Stomach (tissue), 9 donors: ENCODE results near the gene KIRREL3. TPM values are rescaled to one million over a fixed set of nuclear protein-coding genes. Genes with fewer than 3 reads are reported as not detected.

Experiments
- DNase-seq, 2 donors: peaks; one replicate each; pipeline versions ENCODE4 v3.0.0 to v3.0.0-alpha.2; 2013 to 2019
- H3K27ac ChIP-seq, 5 donors: fragments of 200-600 bp in 4 of 5; sonication (generic) in 4 of 5; one replicate each; pipeline ENCODE4 v1.5.1; 2013 to 2019; ENCODE audit warnings: mild to moderate bottlenecking in 1 of 5, moderate library complexity in 1 of 5
- H3K27me3 ChIP-seq, 3 donors: fragments of 200-600 bp; sonication (generic); one replicate each; pipeline ENCODE4 v1.5.1; 2017 to 2019; ENCODE audit warnings: mixed run types in 1 of 3
- H3K36me3 ChIP-seq, 4 donors: fragments of 200-600 bp; sonication (generic); 1 replicate in 3 of 4; 2 replicates in 1 of 4; pipeline ENCODE4 v1.5.1; 2016 to 2019
- H3K4me1 ChIP-seq, 4 donors: fragments of 200-600 bp; sonication (generic); one replicate each; pipeline ENCODE4 v1.5.1; 2016 to 2019
- H3K4me3 ChIP-seq, 4 donors: fragments of 200-600 bp; sonication (generic) in 3 of 4; one replicate each; pipeline ENCODE4 v1.5.1; 2016 to 2019; ENCODE audit warnings: mild to moderate bottlenecking in 1 of 4
- H3K9me3 ChIP-seq, 4 donors: fragments of 200-600 bp; sonication (generic); one replicate each; pipeline ENCODE4 v1.5.1; 2016 to 2019
- CTCF ChIP-seq, 7 experiments: fragments of 450-650 bp in 4 of 7; fragments of 200-600 bp in 3 of 7; sonication (generic) in 3 of 7; IDR thresholded peaks; one replicate each; pipeline ENCODE4 v1.5.1; 2016 to 2019; ENCODE audit warnings: antibody characterized with exemption in 7 of 7, control low read depth in 2 of 7, mild to moderate bottlenecking in 1 of 7
- EP300 ChIP-seq: sonication (generic); formaldehyde crosslinking; IDR thresholded peaks from one replicate; pipeline ENCODE4 v1.6.1; 2017; ENCODE audit warnings: antibody characterized with exemption
- POLR2A ChIP-seq, 4 donors: fragments of 450-650 bp; IDR thresholded peaks; one replicate each; pipeline ENCODE4 v1.6.1; 2016; ENCODE audit warnings: antibody characterized with exemption in 4 of 4, control low read depth in 2 of 4, mild to moderate bottlenecking in 1 of 4, moderate library complexity in 1 of 4
- POLR2AphosphoS5 ChIP-seq, 3 donors: sonication (generic); formaldehyde crosslinking; IDR thresholded peaks; one replicate each; pipeline ENCODE4 v1.6.1; 2016; ENCODE audit warnings: antibody characterized with exemption in 3 of 3
- WGBS, 5 donors: extraction: QIAGEN DNeasy Blood & Tissue Kit in 3 of 5; methylation state at CpG; one replicate each; pipeline versions ENCODE4 v1.1.5 to v1.1.7; 2013 to 2018; 5-methylcytosine and 5-hydroxymethylcytosine counted together
- intact Hi-C: fragments of 100-400 bp; cut with DNase I; formaldehyde crosslinking; loops from one replicate; pipeline ENCODE4 v1.15.1; 2023; ENCODE audit warnings: low total_unique reads
- polyA plus RNA-seq, 3 donors: library from polyadenylated mRNA; stranded (reverse); fragments of 200-250 nt; gene quantifications; one replicate each; pipeline ENCODE4 v1.2.3, GENCODE V29; 2013
- total RNA-seq, 5 donors: library from RNA; depleted of rRNA; stranded (reverse); fragments of >200 nt; gene quantifications; one replicate each; pipeline versions ENCODE4 v1.1.0 to v1.2.3, GENCODE V29; 2014 to 2016
- donor health status: healthy with polysubstance abuse.
- donor health status: Bipolar disorder and iron deficiency.
- donor health status: healthy.

The KIRREL3 gene
- total and polyA plus RNA-seq, 8 donors, result 0.10 to 1.7 (median 0.38) TPM; not detected in 4

DNA sequence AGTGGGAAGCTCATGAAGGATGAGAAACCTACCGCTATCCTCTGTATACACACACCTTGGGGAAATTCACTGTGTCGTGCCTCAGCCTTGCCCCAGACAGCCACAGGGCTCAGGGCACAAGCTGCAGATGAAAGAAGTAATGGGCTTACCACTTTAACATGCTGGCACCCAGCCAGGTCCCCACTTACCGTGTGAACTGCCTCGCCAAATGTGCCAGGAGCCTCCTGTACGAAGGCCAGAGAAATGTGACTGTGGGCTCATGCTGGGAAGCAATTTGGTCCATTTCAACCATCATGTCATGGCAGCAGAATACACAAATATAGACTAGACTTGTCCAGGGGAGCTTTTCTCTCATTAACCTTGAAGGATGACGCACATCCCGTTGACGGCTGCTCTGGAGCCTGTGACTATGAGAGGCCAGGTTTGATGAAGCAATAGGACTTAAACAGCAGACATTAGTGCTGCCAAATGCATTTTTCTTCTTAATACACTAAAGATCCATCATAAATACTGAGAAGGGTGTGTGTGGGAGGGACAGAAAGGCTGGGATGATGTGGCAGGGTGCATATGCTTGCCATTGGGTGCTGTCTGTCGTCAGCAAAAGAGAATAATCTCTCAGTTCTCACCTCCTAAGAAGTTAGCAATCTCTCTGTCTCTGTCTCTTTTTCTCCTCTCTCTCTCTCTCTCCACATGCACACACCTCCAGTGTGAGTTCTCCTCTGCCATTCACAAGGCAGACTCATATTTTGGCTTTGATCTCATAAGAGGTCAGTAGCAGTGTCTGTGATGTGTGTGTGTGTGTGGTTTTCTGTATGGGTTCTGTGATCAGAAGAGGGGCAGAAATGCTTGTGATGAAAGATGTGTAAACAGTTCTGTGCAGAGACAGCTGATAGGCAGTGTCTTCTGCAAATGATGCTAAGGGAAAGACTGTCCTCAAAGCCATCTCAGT is 142.4 kb downstream of the KIRREL3 start:
- Histone ChIP-seq H3K4me3 (no peak overlapping the region), H3K27ac (no peak overlapping the region), H3K9me3 (no peaks in the 10 kb centered on the region), H3K4me1 (no peaks in the 10 kb centered on the region), H3K27me3 (peaks cover 0 to 13% (median 0%) of the 10 kb centered on the region in 3 donors), H3K36me3 (no peaks in the 10 kb centered on the region)
- DNase-seq, result peak in 1 of 2 donors; percentile 59
- intact Hi-C loops, result no loop called here
- TF ChIP-seq POLR2AphosphoS5 (IDR thresholded peaks at IDR 0.05), result no peak
- TF ChIP-seq CTCF (IDR thresholded peaks at IDR 0.05), result no peak
- WGBS, 5 donors, result 60 to 72% (median 70%) methylated on average over 6 to 9 of the region's 9 CpGs

DNA sequence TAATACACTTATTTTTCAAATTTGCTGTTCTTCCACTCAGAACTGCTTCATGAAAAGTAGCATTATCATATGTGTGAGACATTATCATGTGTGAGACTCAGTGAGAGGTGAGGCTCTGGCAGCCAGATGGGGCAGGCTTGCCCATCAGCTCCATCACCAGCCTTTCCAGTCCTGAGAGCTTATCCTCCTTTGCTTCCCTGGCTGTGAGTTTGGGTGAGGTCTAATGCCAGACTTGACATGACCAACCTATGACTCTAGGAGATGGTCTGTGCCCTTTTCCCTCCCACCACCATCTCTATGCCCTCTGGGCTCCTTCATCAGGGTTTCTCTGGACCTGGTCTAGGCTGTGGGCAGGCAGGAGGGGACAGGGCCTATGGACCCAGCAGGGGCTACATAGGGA is 145.0 kb downstream of the KIRREL3 start:
- H3K36me3 ChIP-seq, result no peaks in the 10 kb centered on the region
- DNase-seq, result no peak
- no peaks in the 10 kb centered on the region for H3K4me1 ChIP-seq
- H3K27me3 ChIP-seq, result no peaks in the 10 kb centered on the region
- no peak overlapping the region for H3K27ac ChIP-seq
- TF ChIP-seq EP300, result no peak
- TF ChIP-seq POLR2A (IDR thresholded peaks at IDR 0.05), result no peak
- no peak for TF ChIP-seq POLR2AphosphoS5 (IDR thresholded peaks at IDR 0.05)
- TF ChIP-seq CTCF (IDR thresholded peaks at IDR 0.05), result no peak
- no peaks in the 10 kb centered on the region for H3K9me3 ChIP-seq
- H3K4me3 ChIP-seq, result no peak overlapping the region
- intact Hi-C loops, result no loop called here

- no peak for DNase-seq
These were observed 146.8 kb downstream of the KIRREL3 start for GRCh38 chr11:126853732-126854131.

DNA sequence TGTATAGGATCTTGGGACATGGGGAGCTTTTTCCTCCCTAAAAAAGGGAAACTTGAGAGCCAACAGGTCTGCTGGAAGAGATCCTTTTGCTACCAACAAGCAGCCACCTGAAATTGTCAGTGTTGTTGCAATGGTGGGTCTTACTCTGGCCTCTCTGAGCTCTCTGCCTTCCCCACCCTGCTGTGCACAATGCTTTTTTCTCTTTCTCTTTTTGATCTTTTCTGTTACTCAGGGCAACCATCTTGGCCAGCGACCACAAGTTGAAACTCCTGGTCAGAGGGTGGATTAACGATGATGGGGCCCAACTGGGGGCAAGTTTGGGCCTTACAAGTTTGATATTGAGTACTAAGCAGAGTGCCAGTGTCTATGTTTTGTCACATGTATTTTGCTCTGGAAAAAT is 155.8 kb downstream of the KIRREL3 start:
- WGBS, 5 donors, result 72 to 86% (median 79%) methylated on average over 2 of the region's 2 CpGs
- H3K4me1 ChIP-seq, result no peaks in the 10 kb centered on the region
- DNase-seq, result no peak
- H3K9me3 ChIP-seq, result no peaks in the 10 kb centered on the region
- intact Hi-C loops, result no loop called here
- TF ChIP-seq CTCF (IDR thresholded peaks at IDR 0.05) (no peak), EP300 (no peak), POLR2A (IDR thresholded peaks at IDR 0.05) (no peak), POLR2AphosphoS5 (IDR thresholded peaks at IDR 0.05) (no peak)
- H3K4me3 ChIP-seq, result no peak overlapping the region
- no peaks in the 10 kb centered on the region for H3K36me3 ChIP-seq
- no peaks in the 10 kb centered on the region for H3K27me3 ChIP-seq
- H3K27ac ChIP-seq, result no peak overlapping the region

More at GRCh38 chr11:126853732-126854131, 146.8 kb downstream of the KIRREL3 start:
- Histone ChIP-seq H3K27ac (no peak overlapping the region), H3K4me1 (no peaks in the 10 kb centered on the region), H3K27me3 (no peaks in the 10 kb centered on the region), H3K36me3 (no peaks in the 10 kb centered on the region), H3K4me3 (no peak overlapping the region), H3K9me3 (no peaks in the 10 kb centered on the region)
- intact Hi-C loops, result no loop called here
- TF ChIP-seq POLR2AphosphoS5 (IDR thresholded peaks at IDR 0.05) (no peak), POLR2A (IDR thresholded peaks at IDR 0.05) (no peak), CTCF (IDR thresholded peaks at IDR 0.05) (no peak), EP300 (no peak)
- 62 to 67% (median 64%) methylated on average over 2 of the region's 2 CpGs for WGBS, 5 donors
